Measurements from ENCODE around the gene HSPA12A.

The HSPA12A gene

GRCh38 chr10:116744163-116744753 is 1.9 kb upstream of the HSPA12A start:
- DNase-seq: no peak

GRCh38 chr10:116743266-116744064 is 1.1 kb upstream of the HSPA12A start:
- no peak for DNase-seq

GRCh38 chr10:116741391-116742351 is 695 bp downstream of the HSPA12A start:
- DNase-seq: peak in 35 of 58 donors; percentile 15 to 70 (median 47)

- DNase-seq: peak in 23 of 58 donors; percentile 23 to 68 (median 44)
Observed at GRCh38 chr10:116740971-116741370, 1.4 kb downstream of the HSPA12A start.

DNA sequence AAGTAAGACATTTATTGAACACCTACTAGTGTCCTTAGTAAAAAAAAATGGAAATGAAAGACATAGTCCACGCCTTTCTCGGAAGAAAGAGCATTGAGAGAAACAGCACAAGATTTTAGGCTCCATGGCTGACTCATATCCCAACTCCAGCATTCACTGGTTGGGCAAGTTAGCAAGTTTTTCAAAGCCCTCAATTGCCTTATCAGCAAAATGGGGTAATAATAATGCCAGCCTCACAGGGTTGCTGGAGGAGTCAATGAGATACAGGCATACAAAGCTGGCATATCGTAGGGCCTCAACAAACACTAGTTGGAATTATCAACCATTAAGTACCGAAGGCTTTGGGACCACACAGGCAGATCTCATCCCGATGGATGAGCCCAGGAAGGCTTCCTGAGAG is 4.0 kb downstream of the HSPA12A start:
- DNase-seq: no peak

DNA sequence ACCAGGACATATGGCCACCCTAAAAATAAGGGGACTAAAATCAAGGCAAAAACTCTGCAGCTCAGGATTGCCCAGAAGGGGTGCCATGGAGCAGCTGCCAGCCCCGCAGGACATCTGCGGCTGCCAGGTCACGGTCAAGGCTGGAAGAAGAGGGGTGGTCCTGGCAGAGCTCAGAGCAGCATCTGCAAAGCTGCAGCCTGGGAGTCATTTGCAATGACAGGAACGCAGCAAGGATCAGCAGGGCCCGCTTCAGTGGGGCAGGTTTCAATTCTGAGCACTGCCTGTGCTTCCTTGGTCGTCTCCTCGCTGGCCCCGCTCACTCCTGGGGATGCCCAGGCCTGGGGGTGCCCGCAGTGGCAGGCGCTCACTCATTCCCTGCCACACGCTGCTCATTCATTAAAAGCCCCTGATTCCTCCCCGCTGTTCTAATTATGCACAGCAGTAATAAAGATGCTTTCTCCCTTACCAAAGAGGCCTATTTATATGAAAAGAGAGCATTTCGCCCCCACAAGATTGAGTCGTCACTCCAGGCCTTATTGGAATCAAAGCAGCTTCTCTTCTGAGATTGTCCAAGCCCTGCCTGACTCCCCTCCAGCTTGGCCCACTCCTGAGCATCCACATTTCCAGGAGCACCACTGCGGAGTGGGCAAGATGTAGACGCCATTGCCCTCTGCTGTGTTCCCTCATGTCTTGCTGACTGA is 4.6 kb downstream of the HSPA12A start:
- peak in 42 of 58 donors; percentile 9 to 73 (median 33) for DNase-seq

- DNase-seq: no peak
Observed at GRCh38 chr10:116733566-116733965, 8.8 kb downstream of the HSPA12A start.

- DNase-seq: no peak
Observed at GRCh38 chr10:116732573-116732972, 9.8 kb downstream of the HSPA12A start.

- DNase-seq: no peak
Observed at GRCh38 chr10:116730464-116731260, 11.7 kb downstream of the HSPA12A start.

DNA sequence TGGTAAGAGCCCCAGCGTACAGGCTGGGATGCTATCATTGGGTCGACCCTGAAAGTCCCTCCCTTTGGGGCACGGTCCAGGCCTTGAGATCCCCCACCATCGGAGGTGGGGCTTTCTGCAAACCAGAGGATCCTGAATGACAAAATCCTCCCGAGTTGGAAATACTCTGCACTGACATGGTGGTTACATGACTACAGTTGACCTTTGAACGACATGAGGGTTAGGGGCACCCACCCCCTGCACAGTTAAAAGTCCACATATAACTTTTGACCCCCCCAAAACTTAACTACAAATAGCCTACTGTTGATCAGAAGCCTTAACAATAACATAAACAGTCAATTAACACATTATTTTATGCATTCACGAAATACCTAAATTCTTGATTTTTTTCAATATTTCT is 13.1 kb downstream of the HSPA12A start:
- no peak for DNase-seq

DNA sequence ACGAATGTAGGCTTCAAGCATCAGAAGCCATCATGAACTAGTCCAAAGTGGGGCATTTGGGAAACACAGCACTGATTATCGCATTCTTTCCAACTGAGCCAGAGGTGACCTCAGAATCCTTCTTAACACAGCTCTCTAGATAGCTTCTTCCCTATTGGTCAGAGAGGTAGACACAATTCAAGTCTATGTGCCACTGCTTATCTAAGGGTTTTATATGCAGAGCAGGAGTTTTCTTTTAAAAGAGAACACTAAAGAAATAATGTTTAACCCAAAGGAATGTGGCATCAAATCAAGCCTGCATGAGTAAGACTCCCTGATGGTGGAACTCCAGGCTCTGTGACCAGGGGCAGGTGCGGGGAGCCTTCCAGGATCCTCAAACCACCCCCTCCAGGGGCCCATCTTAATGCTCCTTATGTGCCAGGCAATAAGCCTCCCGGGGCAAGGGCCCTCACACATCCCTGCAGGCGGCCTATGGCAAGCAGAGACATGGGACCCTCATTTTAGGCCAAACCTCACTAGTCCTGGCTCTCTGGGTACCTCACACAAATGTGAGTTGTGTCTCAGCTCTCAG is 13.8 kb downstream of the HSPA12A start:
- DNase-seq: no peak

DNA sequence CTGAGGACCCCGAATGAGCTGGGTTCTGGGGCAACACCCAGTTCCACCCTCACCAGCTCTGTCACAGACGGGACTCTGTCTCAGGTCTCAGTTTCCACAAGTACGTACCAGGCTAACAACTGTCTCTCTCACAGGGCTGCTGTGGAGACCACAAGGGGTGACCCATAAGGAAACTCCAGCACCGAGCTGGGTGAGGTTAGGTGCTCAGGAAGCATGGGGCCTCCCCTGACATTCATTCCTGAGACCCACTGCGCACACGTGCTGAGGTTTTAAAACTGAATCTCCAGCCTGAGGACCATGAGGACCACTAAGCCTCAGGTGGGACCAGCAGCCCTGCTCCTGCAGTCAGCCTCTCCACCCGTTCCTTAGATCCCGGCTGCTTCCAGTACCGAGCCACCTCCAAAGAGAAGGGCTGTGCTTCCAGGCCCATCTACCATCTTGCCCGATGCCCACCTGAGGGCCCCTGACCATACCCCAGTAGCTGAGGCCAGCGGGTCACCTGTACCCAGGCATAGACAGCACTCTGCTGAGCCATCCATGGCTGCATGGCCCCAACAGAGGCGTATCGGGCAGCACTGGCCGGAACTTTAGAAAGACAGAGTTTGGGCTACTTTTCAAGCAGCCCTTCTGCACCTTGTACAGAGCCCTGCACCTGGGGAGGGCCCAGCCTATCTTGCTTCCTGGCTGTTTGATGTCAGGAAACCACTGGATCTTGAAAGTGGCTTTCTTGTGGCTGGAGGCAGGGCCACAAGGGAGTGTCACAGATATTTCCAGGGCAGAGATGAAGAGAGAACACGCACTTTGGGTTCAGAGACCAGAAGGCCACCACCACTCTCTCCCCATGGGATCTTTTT is 18.7 kb downstream of the HSPA12A start:
- no peak for DNase-seq

DNA sequence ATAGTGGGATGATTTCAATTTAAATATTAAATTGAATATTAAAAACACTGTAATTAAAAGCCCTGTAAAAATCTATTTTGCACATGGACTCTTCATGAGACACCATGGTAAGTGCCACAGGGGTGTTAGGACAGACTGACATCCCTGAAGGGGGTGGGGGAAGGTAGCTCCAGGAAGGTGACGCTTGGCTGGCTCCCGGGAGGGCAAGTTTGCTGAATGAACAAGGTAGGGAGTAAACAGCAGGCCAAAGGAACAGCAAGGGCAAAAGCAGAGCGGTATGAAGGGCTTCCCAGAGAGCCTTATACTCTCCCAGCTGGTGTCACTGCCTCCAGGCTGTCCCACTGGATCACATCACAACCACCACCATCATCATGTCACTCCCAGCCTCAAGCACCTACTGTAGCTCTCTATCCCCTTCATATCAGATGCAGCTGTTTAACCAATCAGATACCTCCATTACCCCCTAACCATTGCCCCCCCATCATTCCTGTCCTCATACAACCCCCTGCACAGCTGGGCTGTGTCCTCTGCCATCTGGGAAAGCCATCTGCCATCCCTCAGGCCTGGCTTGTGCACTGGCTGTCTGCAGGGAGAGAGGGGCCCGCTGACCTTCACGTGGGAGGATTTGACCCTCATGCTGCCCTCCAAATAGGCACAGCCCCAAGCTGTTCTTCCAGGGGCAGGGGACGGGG is 19.5 kb downstream of the HSPA12A start:
- no peak for DNase-seq

DNA sequence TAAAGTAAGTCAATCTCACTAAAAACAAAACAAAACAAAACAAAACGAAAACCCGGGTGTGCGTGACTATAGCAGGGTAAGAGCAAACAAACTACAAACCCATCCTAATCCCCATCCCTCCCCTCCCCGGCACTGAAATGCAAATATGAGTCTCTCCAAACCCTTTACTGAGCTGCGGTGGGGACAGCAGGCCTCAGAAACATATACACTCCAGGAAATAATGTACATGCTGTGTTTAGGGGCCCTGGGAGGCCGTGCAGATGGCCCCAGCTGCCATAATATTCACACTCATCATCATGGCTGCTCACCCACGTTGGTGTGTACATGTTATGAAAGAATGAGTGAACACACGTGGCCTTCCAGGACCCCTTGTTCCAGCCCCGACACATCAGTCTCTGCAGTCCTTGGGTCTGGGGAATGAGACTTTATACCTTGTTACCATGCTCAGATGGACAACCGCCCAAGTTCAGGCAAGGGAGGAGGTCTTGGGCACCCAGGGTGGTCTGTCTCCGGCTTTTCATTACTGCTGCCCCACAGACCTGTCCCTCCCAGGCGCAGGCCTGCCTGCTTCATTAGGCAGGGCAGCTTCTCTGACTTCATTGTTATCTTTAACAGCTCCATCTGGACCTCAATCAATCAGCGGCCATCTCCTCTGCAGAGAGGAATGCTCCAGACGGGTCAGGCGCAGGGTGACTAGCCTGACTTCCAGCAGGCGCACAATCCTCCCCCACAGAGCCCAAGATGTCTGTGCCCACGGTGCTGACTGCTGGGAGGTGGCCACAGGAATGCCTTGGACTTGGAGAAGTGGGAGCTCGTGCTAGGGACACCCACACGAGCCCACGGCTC is 20.6 kb downstream of the HSPA12A start:
- DNase-seq: no peak

- no peak for DNase-seq
Observed at GRCh38 chr10:116720668-116721546, 21.5 kb downstream of the HSPA12A start.

GRCh38 chr10:116720241-116720643 is 22.1 kb downstream of the HSPA12A start:
- DNase-seq: no peak
